HG03520 (cell line): ENCODE measurements around the gene RCSD1.

ENCODE experiments used
- ATAC-seq: cut with Tn5 transposase; IDR thresholded peaks from one replicate; pipeline ENCODE4 v1.9.1; 2021; ENCODE audit warnings: mild to moderate bottlenecking, moderate library complexity; ENCODE audit not compliant: unreplicated experiment

RCSD1 gene

GRCh38 chr1:167617153-167618147 lies 12.6 kb upstream of the RCSD1 start:
- peak; percentile 56 for ATAC-seq

GRCh38 chr1:167618366-167618765 lies 11.7 kb upstream of the RCSD1 start:
- ATAC-seq = no peak

- ATAC-seq = no peak
These were observed 11.2 kb upstream of the RCSD1 start for GRCh38 chr1:167618789-167619188.

GRCh38 chr1:167620002-167620401 lies 10.0 kb upstream of the RCSD1 start:
- no peak for ATAC-seq

GRCh38 chr1:167621780-167622313 lies 8.2 kb upstream of the RCSD1 start:
- ATAC-seq = no peak

GRCh38 chr1:167623951-167624350 lies 6.1 kb upstream of the RCSD1 start:
- no peak for ATAC-seq

GRCh38 chr1:167625040-167625823 lies 4.8 kb upstream of the RCSD1 start:
- no peak for ATAC-seq

- peak; percentile 2 for ATAC-seq
These were observed 2.5 kb upstream of the RCSD1 start for GRCh38 chr1:167627615-167627864.

GRCh38 chr1:167627865-167628641 lies 2.0 kb upstream of the RCSD1 start:
- ATAC-seq = peak; percentile 64

GRCh38 chr1:167628741-167629515 lies 1.1 kb upstream of the RCSD1 start:
- ATAC-seq = no peak

- no peak for ATAC-seq
These were observed 745 bp downstream of the RCSD1 start for GRCh38 chr1:167630568-167631385.

GRCh38 chr1:167631386-167631935 lies 1.4 kb downstream of the RCSD1 start:
- no peak for ATAC-seq

- ATAC-seq = no peak
These were observed 2.0 kb downstream of the RCSD1 start for GRCh38 chr1:167631936-167632614.

- ATAC-seq = no peak
These were observed 3.4 kb downstream of the RCSD1 start for GRCh38 chr1:167633258-167633944.

GRCh38 chr1:167634435-167634834 lies 4.4 kb downstream of the RCSD1 start:
- no peak for ATAC-seq

GRCh38 chr1:167635156-167635648 lies 5.2 kb downstream of the RCSD1 start:
- ATAC-seq = no peak

GRCh38 chr1:167635941-167636340 lies 5.9 kb downstream of the RCSD1 start:
- no peak for ATAC-seq

- ATAC-seq = peak; percentile 8
These were observed 8.0 kb downstream of the RCSD1 start for GRCh38 chr1:167638064-167638463.
